ENCODE results near the gene AGAP1. TPM values are rescaled to one million over a fixed set of nuclear protein-coding genes. Genes with fewer than 3 reads are reported as not detected.

The AGAP1 gene
- total RNA-seq, 1 experiment from 2014 or later = 25.8 TPM

DNA sequence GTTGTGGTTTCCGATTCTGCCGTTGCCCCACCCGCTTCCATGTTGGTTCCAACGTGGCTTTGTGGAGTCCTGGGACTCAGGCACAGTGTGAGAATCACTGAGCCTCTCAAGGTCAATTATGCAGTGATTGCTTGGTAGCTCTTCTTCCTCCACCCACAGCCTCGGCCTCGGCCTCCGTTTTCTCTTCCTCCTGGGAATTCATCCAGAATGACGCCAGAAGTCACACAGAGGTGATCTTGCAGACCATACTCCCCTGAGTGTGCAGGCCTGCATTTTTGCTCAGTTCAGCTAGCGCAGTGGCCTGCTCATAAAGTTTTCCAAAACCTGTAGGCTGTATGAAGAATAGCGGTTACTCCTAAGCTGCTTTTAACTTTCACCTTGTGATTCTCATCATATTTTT lies 401.0 kb downstream of the AGAP1 start:
- no peak overlapping the region for H3K27ac Mint-ChIP-seq
- no CpG with 5 or more reads among the region's 10 CpGs for WGBS (ENCODE audit: extremely low coverage, insufficient read length, low lambda C conversion rate)
- H2AFZ ChIP-seq (ENCODE audit: low read length) = no peak overlapping the region
- no peaks in the 10 kb centered on the region for H3K4me1 ChIP-seq (ENCODE audit: insufficient read depth, low read length)
- no peak overlapping the region for H2BK120ac ChIP-seq (ENCODE audit: low read depth, low read length, poor library complexity, severe bottlenecking)
- no peaks in the 10 kb centered on the region for H3K27me3 Mint-ChIP-seq (ENCODE audit: low read depth)
- H4K5ac ChIP-seq (ENCODE audit: insufficient read length, low read depth, low read length) = no peak overlapping the region
- H2BK5ac ChIP-seq (ENCODE audit: insufficient read length, low read length) = no peak overlapping the region
- H3K9ac ChIP-seq (ENCODE audit: extremely low read depth, insufficient read length, low read length) = no peak overlapping the region
- no peaks in the 10 kb centered on the region for H3K27me3 ChIP-seq (ENCODE audit: insufficient read depth, low read length)
- H3K18ac ChIP-seq (ENCODE audit: insufficient read length, low read depth, low read length) = no peak overlapping the region
- no peak overlapping the region for H2AK5ac ChIP-seq (ENCODE audit: insufficient read length, low read length)
- no peak overlapping the region for H3T11ph ChIP-seq (ENCODE audit: low read length)
- H3K79me1 ChIP-seq (ENCODE audit: insufficient read depth, low read depth, low read length, poor library complexity, severe bottlenecking) = no peaks in the 10 kb centered on the region
- no peak overlapping the region for H2BK20ac ChIP-seq (ENCODE audit: low read depth, low read length, poor library complexity, severe bottlenecking)
- H3K23ac ChIP-seq (ENCODE audit: insufficient read length, low read depth, low read length) = no peak overlapping the region
- no peak for DNase-seq
- no peak overlapping the region for H3K14ac ChIP-seq (ENCODE audit: insufficient read depth, low read length)
- no peak overlapping the region for H2BK12ac ChIP-seq (ENCODE audit: insufficient read length, low read depth, low read length)
- peaks cover 6 to 16% (median 14%) of the 10 kb centered on the region in 3 experiments for H3K36me3 Mint-ChIP-seq (ENCODE audit: insufficient read depth in 1 of 3, low read depth in 3 of 3)
- H3K9me3 ChIP-seq (ENCODE audit: control insufficient read depth, low read depth, low read length) = no peaks in the 10 kb centered on the region
- H3K4me3 Mint-ChIP-seq = no peak overlapping the region
- peaks cover 3% of the 10 kb centered on the region for H4K20me1 ChIP-seq (ENCODE audit: control insufficient read depth, insufficient read depth, insufficient read length)
- H3K4me1 Mint-ChIP-seq = no peaks in the 10 kb centered on the region
- no peaks in the 10 kb centered on the region for H3K9me3 Mint-ChIP-seq
- H3K79me2 ChIP-seq (ENCODE audit: insufficient read depth, low read length) = no peaks in the 10 kb centered on the region
- H3K56ac ChIP-seq (ENCODE audit: insufficient read length, low read depth, low read length) = no peak overlapping the region
- no peak overlapping the region for H2BK15ac ChIP-seq (ENCODE audit: low read depth, low read length)
- H3K4ac ChIP-seq (ENCODE audit: low read depth, low read length) = no peak overlapping the region
- TF ChIP-seq, protein P1, sequence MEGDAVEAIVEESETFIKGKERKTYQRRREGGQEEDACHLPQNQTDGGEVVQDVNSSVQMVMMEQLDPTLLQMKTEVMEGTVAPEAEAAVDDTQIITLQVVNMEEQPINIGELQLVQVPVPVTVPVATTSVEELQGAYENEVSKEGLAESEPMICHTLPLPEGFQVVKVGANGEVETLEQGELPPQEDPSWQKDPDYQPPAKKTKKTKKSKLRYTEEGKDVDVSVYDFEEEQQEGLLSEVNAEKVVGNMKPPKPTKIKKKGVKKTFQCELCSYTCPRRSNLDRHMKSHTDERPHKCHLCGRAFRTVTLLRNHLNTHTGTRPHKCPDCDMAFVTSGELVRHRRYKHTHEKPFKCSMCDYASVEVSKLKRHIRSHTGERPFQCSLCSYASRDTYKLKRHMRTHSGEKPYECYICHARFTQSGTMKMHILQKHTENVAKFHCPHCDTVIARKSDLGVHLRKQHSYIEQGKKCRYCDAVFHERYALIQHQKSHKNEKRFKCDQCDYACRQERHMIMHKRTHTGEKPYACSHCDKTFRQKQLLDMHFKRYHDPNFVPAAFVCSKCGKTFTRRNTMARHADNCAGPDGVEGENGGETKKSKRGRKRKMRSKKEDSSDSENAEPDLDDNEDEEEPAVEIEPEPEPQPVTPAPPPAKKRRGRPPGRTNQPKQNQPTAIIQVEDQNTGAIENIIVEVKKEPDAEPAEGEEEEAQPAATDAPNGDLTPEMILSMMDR (conservative IDR thresholded peaks at IDR 0.05) = no peak
- no peak overlapping the region for H4K8ac ChIP-seq (replicated peaks; ENCODE audit: insufficient read length, low read depth, low read length)
- H3K27ac ChIP-seq (ENCODE audit: insufficient read length, low read depth, low read length) = no peak overlapping the region
- no peak overlapping the region for H4K91ac ChIP-seq (ENCODE audit: insufficient read length, low read depth, low read length)
- H3K23me2 ChIP-seq (ENCODE audit: insufficient read length, low read depth, low read length, poor library complexity, severe bottlenecking) = no peaks in the 10 kb centered on the region
- no peak overlapping the region for H3K4me2 ChIP-seq (ENCODE audit: insufficient read depth, insufficient read length, low read length)

Measured in H9 (cell line).